ENCODE measurements around the gene TRPM2. TPM values are rescaled to one million over a fixed set of nuclear protein-coding genes. Genes with fewer than 3 reads are reported as not detected.
A peak's percentile ranks its signal among the peaks of the same experiment; 100 is the strongest.

Gene TRPM2
- total RNA-seq (2022) (10.0 and 11.0 TPM in 2 replicates), Bru-seq, nascent RNA (percentile 21 among the genes with signal in this experiment), BruChase-seq, experiment 1, labeled RNA remaining after a 6-hour chase (percentile 17 among the genes with signal in this experiment), BruChase-seq, experiment 2, labeled RNA remaining after a 2-hour chase (percentile 19 among the genes with signal in this experiment)
- long read RNA-seq, partial matches to known transcripts = 38 of 41 reads
- long read RNA-seq, other reads (novel, unspliced or antisense) = 3 of 41 reads

- Mint-ChIP-seq H3K4me3 (ENCODE audit: unreplicated experiment) (no peak within 1 kb of the TSS), H3K9me3 (ENCODE audit: unreplicated experiment) (no peaks in the 10 kb centered on the region), H3K36me3 (ENCODE audit: insufficient read depth, unreplicated experiment) (no peaks in the 10 kb centered on the region), H3K27me3 (ENCODE audit: insufficient read depth, unreplicated experiment) (no peaks in the 10 kb centered on the region), H3K4me1 (ENCODE audit: insufficient read depth, unreplicated experiment) (no peaks in the 10 kb centered on the region), H3K27ac (ENCODE audit: low read depth, unreplicated experiment) (no peak within 1 kb of the TSS)
- TF ChIP-seq CTCF (IDR thresholded peaks at IDR 0.05; ENCODE audit: unreplicated experiment) = no peak
- POLR2A ChIA-PET = interaction anchor here (1.0 to 1.3 kb wide), 3 partner anchors 10 to 14 kb away, joined by 3 read pairs; no protein-coding TSS in a partner anchor
- CTCF ChIA-PET = interaction anchor here (0.7 to 1.2 kb wide), 2 partner anchors 9 to 99 kb away, joined by 3 to 4 read pairs; no protein-coding TSS in a partner anchor
- DNase-seq (ENCODE audit: unreplicated experiment) = peak; percentile 37
- intact Hi-C loops (cut with micrococcal nuclease) = no loop called here
- no TSS peak for BruUV-seq (replicated peaks)
These were observed at the start of gene TRPM2 for GRCh38 chr21:44353191-44353970. Gene TRPM2, plus strand, starts transcription at chr21:44353621. Its CDS starts 80 bp downstream, at chr21:44353701.

GRCh38 chr21:44304011-44304616 lies 49.3 kb upstream of the TRPM2 start:
- no peaks in the 10 kb centered on the region for H3K27me3 Mint-ChIP-seq (ENCODE audit: insufficient read depth, unreplicated experiment)
- ChIA-PET POLR2A (no interaction called here), CTCF (interaction anchor here (0.6 to 1.3 kb wide), 3 partner anchors 9 to 1310 kb away, joined by 4 to 6 read pairs (median 5); no protein-coding TSS in a partner anchor)
- H3K4me3 Mint-ChIP-seq (ENCODE audit: unreplicated experiment) = no peak overlapping the region
- H3K9me3 Mint-ChIP-seq (ENCODE audit: unreplicated experiment) = no peaks in the 10 kb centered on the region
- intact Hi-C loops (cut with micrococcal nuclease) = no loop called here
- H3K27ac Mint-ChIP-seq (ENCODE audit: low read depth, unreplicated experiment) = no peak overlapping the region
- DNase-seq (ENCODE audit: unreplicated experiment) = no peak
- TF ChIP-seq CTCF (IDR thresholded peaks at IDR 0.05; ENCODE audit: unreplicated experiment) = no peak
- H3K4me1 Mint-ChIP-seq (ENCODE audit: insufficient read depth, unreplicated experiment) = peaks cover 3% of the 10 kb centered on the region
- peaks cover 6% of the 10 kb centered on the region for H3K36me3 Mint-ChIP-seq (ENCODE audit: insufficient read depth, unreplicated experiment)
- no TSS peak for BruUV-seq (replicated peaks)

GRCh38 chr21:44304877-44305293 lies 48.5 kb upstream of the TRPM2 start:
- Mint-ChIP-seq H3K4me3 (ENCODE audit: unreplicated experiment) (no peak overlapping the region), H3K36me3 (ENCODE audit: insufficient read depth, unreplicated experiment) (peaks cover 6% of the 10 kb centered on the region), H3K4me1 (ENCODE audit: insufficient read depth, unreplicated experiment) (peaks cover 3% of the 10 kb centered on the region), H3K27ac (ENCODE audit: low read depth, unreplicated experiment) (no peak overlapping the region), H3K9me3 (ENCODE audit: unreplicated experiment) (no peaks in the 10 kb centered on the region), H3K27me3 (ENCODE audit: insufficient read depth, unreplicated experiment) (no peaks in the 10 kb centered on the region)
- intact Hi-C loops (cut with micrococcal nuclease) = no loop called here
- DNase-seq (ENCODE audit: unreplicated experiment) = peak; percentile 36
- CTCF ChIA-PET = interaction anchor here (0.7 to 1.3 kb wide), 3 partner anchors 8 to 50 kb away, joined by 3 to 6 read pairs (median 4); no protein-coding TSS in a partner anchor
- POLR2A ChIA-PET = no interaction called here
- no TSS peak for BruUV-seq (replicated peaks)
- peak; percentile 63 for TF ChIP-seq CTCF (IDR thresholded peaks at IDR 0.05; ENCODE audit: unreplicated experiment)

- TF ChIP-seq CTCF (IDR thresholded peaks at IDR 0.05; ENCODE audit: unreplicated experiment) = no peak
- CTCF ChIA-PET = interaction anchor here (1.1 kb wide), 1 partner anchor 12 kb away, joined by 3 read pairs; no protein-coding TSS in a partner anchor
- H3K27me3 Mint-ChIP-seq (ENCODE audit: insufficient read depth, unreplicated experiment) = no peaks in the 10 kb centered on the region
These were observed 47.7 kb upstream of the TRPM2 start for GRCh38 chr21:44305691-44306090.

More at GRCh38 chr21:44305691-44306090, 47.7 kb upstream of the TRPM2 start:
- BruUV-seq (replicated peaks) = no TSS peak
- DNase-seq (ENCODE audit: unreplicated experiment) = no peak
- Mint-ChIP-seq H3K4me1 (ENCODE audit: insufficient read depth, unreplicated experiment) (peaks cover 3% of the 10 kb centered on the region), H3K9me3 (ENCODE audit: unreplicated experiment) (no peaks in the 10 kb centered on the region), H3K36me3 (ENCODE audit: insufficient read depth, unreplicated experiment) (peaks cover 6% of the 10 kb centered on the region), H3K27ac (ENCODE audit: low read depth, unreplicated experiment) (no peak overlapping the region), H3K4me3 (ENCODE audit: unreplicated experiment) (no peak overlapping the region)
- POLR2A ChIA-PET = no interaction called here
- intact Hi-C loops (cut with micrococcal nuclease) = no loop called here

Measured in MCF 10A (cell line).